Measurements from ENCODE around the gene HOXC10.

The HOXC10 gene

DNA sequence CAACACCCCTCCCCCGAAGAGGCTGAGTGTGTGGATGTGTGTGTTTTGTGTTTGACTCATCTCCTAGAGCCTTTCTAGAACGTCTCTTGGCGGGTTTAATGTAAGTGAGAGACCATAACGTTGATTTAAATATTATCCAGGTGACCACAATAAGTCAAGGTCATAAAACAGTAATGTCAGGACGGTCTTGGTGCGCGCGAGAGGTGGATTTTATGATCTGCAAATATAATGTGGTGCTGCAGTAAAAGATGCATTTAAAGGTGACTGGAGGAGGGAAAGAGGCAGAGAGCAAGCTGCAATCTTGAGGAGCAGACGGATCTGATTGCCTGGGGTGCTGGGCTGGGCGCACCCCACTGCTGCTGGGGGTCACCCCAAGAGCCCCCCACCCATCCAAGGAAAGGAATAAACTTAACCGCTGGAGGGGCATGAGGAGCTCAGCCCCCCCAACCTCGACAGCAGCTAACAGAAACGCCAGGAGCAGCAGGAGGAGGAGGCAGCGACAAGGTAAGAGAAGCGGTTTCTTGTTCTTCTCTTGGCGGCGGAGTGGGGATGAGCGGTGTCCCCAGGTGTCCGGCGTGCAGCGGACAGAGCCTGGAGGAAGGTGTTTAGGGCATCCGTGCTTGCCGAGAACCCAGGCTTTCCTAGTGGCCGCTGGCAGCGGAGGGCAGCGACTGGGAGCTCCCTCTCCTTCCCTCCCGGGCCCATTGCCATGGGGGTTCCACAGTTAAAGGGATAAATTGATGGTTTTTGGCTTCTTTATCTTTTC lies 5.5 kb downstream of the HOXC10 start:
- DNase-seq (ENCODE audit: low read depth in 2 of 3, low spot score in 2 of 3), result no peak

DNA sequence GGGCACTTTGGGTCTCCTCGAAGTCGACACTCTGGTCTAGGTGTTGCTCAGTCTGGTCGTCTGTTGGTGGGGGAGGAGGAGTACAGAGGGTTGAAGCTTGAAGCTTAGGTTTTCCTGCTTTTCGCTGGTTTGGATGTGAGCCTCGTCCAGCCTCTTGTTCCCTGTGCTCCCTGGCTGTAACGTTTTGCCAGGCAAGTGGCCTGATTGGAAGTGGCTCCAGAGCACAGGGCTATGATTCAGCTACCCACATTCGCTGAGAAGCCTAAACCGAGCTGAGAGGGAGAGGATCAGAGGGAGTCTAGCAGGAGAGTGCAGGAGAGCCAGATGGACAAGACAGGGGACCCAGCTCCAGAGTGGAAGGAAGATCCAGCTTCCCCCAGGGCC lies 6.1 kb downstream of the HOXC10 start:
- DNase-seq (ENCODE audit: low read depth in 2 of 3, low spot score in 2 of 3), result no peak

- DNase-seq (ENCODE audit: low read depth in 2 of 3, low spot score in 2 of 3), result no peak
These were observed 7.5 kb downstream of the HOXC10 start for GRCh38 chr12:53992377-53992889.

- DNase-seq (ENCODE audit: low read depth in 2 of 3, low spot score in 2 of 3), result no peak
These were observed 8.4 kb downstream of the HOXC10 start for GRCh38 chr12:53993162-53994008.

GRCh38 chr12:53994009-53994263 lies 9.0 kb downstream of the HOXC10 start:
- DNase-seq (ENCODE audit: low read depth in 2 of 3, low spot score in 2 of 3), result no peak

DNA sequence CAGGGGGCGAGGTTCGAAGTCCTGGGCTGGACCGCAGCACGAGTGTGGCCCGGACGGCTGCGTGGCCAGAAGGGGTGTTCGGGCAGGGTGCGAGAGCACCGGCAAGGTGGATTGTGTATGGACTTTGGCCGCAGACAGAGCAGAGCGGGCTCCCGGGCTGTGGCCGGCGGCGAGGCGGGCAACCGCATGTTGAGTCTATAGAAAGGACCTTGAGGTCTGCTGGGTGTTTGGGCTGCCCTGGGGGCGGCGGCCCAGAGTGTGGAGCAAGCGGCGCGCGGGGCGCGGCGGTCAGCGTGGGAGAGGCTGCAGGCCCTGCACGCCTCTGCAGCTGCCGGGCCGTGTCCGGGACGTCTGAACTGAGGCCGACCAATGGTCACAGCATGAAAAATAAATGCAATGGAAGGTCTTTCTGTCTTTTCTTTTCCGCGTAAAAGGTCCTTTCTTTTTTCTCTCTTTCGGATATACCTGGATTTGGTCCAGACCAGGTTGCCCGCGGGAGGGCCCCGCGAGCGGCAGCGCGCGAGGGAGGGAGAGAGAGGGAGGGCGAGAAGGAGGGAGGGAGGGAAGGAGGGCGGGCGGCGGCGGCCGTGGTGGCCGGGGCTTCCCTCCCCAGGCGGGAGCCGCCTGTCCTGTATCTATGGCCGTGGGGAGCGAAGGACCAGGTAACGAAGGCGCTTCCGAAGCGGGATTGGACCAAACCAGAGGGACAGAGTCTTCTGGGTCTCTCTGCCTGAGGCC lies 9.5 kb downstream of the HOXC10 start:
- no peak for DNase-seq (ENCODE audit: low read depth in 2 of 3, low spot score in 2 of 3)

DNA sequence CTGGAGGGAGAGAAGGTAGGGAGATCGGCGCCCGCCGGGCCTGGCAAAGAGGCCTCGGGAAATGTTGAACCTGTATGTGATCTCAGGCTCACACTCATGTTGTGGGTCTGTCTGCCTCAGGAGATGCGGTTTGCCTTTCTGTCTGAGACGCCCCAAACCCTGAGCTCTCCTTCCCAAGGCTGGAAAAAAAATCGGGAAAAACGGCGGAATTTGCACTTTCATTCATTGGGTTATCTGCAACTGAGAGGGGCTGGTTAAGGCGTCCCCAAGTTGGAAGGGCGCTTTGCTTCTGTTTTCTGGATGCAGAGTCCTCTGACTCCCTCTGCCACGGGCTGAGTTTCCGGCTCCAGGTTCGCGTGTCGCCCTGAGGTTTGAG lies 10.0 kb downstream of the HOXC10 start:
- no peak for DNase-seq (ENCODE audit: low read depth in 2 of 3, low spot score in 2 of 3)

GRCh38 chr12:53995378-53996239 lies 10.7 kb downstream of the HOXC10 start:
- no peak for DNase-seq (ENCODE audit: low read depth in 2 of 3, low spot score in 2 of 3)

DNA sequence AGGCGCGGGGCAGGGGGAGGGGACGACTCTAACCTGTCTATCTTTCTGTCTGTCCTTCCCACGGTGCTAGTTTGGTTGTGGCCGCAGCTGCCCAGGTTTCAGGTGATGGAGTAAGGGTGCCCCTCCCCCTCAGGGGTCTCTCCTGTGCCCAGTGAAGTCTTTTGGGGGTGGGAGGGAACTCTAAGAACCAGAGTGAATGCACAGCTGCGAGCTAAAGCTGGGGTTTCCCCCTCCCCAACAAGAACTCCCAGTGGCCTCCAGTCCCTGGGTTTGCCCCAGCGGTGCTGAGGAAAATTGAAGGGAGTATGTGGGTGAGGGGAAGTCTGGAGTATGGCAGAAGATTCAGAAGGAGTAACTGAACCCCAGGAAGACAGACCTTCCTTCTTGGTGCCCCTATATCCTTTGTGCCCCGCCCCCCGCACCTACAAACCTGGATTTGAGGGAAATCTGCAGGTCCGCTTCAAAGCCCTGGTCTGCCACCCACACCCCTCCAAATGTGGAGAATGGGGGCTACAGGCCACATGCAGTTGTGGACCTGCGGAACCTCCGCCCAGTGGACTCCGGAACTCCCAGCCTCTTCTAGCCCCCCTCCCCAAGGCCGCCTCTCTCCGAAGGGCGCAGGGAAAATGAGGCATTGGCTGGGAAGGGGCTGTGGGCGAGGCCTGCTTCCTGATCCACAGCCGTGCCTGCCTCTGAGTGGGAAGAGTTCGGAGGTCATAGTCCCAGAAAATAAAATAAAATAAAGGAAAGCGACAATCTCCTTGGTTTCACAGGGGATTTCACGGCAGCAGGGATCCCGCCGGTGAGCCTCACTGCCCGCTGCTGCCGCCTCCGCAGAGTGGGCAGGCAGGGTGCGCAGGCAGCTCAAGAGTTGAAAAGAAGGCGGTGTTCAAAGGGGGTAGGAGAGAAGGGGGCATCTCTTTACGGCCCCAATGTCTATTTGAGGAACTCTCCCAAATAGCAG lies 11.6 kb downstream of the HOXC10 start:
- DNase-seq (ENCODE audit: low read depth in 2 of 3, low spot score in 2 of 3), result no peak

- DNase-seq (ENCODE audit: low read depth in 2 of 3, low spot score in 2 of 3), result no peak
These were observed 12.5 kb downstream of the HOXC10 start for GRCh38 chr12:53997204-53998109.

- DNase-seq (ENCODE audit: low read depth in 2 of 3, low spot score in 2 of 3), result no peak
These were observed 13.4 kb downstream of the HOXC10 start for GRCh38 chr12:53998110-53998899.

DNA sequence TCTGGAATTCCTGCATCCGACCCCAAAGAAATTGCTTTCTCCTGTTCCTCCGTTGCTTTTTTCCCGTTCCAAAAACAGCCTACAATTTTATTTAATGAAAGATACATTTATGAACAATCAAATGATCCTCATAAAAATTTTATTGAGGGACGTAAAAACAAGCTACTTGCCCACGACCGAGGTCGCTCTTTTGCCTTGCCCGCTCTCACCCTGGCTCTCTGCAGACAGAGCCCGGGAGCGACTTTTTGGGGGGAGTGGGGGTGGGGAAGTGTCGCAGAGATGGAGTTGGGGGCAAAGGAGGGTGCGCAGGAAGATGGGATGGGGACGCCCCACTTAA lies 13.9 kb downstream of the HOXC10 start:
- no peak for DNase-seq (ENCODE audit: low read depth in 2 of 3, low spot score in 2 of 3)

- DNase-seq (ENCODE audit: low read depth in 2 of 3, low spot score in 2 of 3), result no peak
These were observed 14.7 kb downstream of the HOXC10 start for GRCh38 chr12:53999559-54000115.

- no peak for DNase-seq (ENCODE audit: low read depth in 2 of 3, low spot score in 2 of 3)
These were observed 15.5 kb downstream of the HOXC10 start, which contains the start of gene HOXC9 for GRCh38 chr12:54000116-54001114. Gene HOXC9 (plus strand): TSS chr12:54000161. CDS start chr12:54000189, 28 bp downstream.

DNA sequence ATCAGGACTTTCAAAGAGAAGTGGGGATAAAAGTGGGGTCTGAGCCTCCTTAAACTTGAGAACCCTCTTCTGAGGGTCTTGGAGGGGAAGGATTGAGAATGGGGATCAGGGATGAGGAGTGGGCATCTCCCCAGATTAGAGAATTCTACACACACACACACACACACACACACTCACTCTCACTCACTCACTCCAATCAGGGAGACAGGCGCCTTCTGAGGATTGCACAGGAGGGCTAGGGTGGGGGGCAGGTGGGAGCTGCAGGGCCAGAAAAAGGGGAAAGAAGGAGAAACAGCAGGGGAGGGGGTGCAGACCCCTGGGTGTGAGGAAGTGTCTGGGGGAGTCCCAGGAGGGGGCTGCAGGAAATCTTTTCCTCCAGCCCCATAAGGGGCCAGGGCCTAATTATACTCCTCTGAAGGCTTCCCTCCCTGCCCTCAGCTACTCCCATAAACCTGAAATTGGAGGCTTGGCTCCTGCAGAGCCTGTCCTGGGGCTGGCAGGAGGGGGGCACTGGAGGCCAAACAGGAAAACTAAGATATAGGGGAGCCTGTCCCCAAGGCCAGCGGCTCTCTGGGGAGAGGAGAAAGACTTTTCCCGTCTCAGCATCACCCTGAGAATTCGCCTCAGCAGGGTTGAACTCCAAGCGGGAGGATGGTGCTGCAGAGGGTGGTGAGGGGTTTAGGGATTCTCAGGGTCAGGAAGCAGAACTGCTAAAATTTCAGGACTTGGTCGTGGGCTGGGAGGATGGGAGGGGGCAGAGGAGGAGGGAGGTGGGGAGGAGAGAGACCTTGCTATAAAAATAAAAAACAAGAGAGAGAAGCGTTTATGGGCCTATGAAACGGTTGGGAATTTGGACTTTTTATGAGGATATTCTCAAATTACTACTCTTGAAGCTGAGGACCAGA lies 16.6 kb downstream of the HOXC10 start:
- DNase-seq (ENCODE audit: low read depth in 2 of 3, low spot score in 2 of 3), result no peak
